Neural cell (in vitro differentiated cells): ENCODE measurements around the gene TIMM9.

Experiments
- EP300 ChIP-seq: fragments of 450-650 bp; conservative IDR thresholded peaks from 2 replicates; pipeline ENCODE4 v1.6.1; 2014; ENCODE audit warnings: antibody characterized with exemption, mild to moderate bottlenecking, moderate library complexity; ENCODE audit not compliant: poor library complexity, severe bottlenecking
- POLR2AphosphoS5 ChIP-seq: IDR thresholded peaks from 2 replicates; pipeline ENCODE4 v1.6.1; 2012
- SMC3 ChIP-seq: fragments of 450-650 bp; conservative IDR thresholded peaks from 2 replicates; pipeline ENCODE4 v1.6.1; 2014; ENCODE audit warnings: antibody characterized with exemption, mild to moderate bottlenecking, moderate library complexity; ENCODE audit not compliant: poor library complexity
- TF ChIP-seq, protein P1 (sequence below): fragments of 450-650 bp; IDR thresholded peaks from 2 replicates; pipeline ENCODE4 v1.5.1; 2014; ENCODE audit warnings: antibody characterized with exemption, mild to moderate bottlenecking, moderate library complexity; ENCODE audit not compliant: poor library complexity, severe bottlenecking

DNA sequence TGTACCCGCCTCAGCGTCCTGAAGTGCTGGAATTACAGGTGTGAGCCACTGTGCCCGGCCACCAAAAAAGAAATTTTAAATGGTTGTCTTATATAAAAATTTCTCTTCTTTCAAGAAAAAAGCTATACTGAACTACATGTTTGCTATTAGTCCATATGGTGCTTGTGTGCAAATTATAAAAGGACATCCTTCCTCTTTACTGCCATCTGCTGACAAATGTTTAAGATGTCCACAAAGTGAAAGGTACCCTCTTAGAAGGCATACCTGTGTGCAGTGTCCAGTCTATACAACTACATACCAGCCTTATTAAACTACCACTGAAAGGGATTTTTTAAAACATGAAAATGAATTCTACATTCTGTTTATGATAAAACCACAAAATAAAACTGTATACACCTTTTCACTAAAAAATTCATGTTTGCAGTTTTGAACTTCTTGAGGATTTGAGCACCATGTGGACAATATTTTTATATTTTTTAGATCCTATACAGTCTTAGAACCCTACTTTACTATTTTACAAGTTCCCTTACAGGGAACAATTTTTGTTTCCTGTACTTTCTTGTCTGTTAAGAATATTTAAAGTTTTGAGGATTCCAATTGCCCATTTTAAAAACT, 64.4 kb downstream of the TIMM9 start:
- TF ChIP-seq, protein P1, sequence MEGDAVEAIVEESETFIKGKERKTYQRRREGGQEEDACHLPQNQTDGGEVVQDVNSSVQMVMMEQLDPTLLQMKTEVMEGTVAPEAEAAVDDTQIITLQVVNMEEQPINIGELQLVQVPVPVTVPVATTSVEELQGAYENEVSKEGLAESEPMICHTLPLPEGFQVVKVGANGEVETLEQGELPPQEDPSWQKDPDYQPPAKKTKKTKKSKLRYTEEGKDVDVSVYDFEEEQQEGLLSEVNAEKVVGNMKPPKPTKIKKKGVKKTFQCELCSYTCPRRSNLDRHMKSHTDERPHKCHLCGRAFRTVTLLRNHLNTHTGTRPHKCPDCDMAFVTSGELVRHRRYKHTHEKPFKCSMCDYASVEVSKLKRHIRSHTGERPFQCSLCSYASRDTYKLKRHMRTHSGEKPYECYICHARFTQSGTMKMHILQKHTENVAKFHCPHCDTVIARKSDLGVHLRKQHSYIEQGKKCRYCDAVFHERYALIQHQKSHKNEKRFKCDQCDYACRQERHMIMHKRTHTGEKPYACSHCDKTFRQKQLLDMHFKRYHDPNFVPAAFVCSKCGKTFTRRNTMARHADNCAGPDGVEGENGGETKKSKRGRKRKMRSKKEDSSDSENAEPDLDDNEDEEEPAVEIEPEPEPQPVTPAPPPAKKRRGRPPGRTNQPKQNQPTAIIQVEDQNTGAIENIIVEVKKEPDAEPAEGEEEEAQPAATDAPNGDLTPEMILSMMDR = peak; percentile 50
- TF ChIP-seq POLR2AphosphoS5 = no peak
- TF ChIP-seq SMC3 = peak; percentile 37
- TF ChIP-seq EP300 = no peak
